MV-4-11 (cell line): ENCODE data around the gene WWOX.

Experiments
- DNase-seq: peaks from one replicate; lab custom pipeline; 2025; lab: John Stamatoyannopoulos, UW

Gene WWOX

GRCh38 chr16:78770353-78771091 lies 671.1 kb downstream of the WWOX start:
- DNase-seq: peak; percentile 36

- no peak for DNase-seq
Observed at GRCh38 chr16:78773291-78773702, 673.8 kb downstream of the WWOX start.

- DNase-seq: no peak
Observed at GRCh38 chr16:78773706-78774105, 674.3 kb downstream of the WWOX start.

- no peak for DNase-seq
Observed at GRCh38 chr16:78775161-78775561, 675.7 kb downstream of the WWOX start.

- DNase-seq: no peak
Observed at GRCh38 chr16:78778101-78779004, 678.9 kb downstream of the WWOX start.

- DNase-seq: no peak
Observed at GRCh38 chr16:78780808-78781207, 681.4 kb downstream of the WWOX start.

- no peak for DNase-seq
Observed at GRCh38 chr16:78782572-78782971, 683.1 kb downstream of the WWOX start.

- no peak for DNase-seq
Observed at GRCh38 chr16:78783570-78784079, 684.2 kb downstream of the WWOX start.

- no peak for DNase-seq
Observed at GRCh38 chr16:78784771-78785170, 685.3 kb downstream of the WWOX start.

GRCh38 chr16:78785218-78785617 lies 685.8 kb downstream of the WWOX start:
- DNase-seq: no peak

- no peak for DNase-seq
Observed at GRCh38 chr16:78786635-78787034, 687.2 kb downstream of the WWOX start.

GRCh38 chr16:78788276-78788675 lies 688.8 kb downstream of the WWOX start:
- no peak for DNase-seq

GRCh38 chr16:78788696-78789095 lies 689.2 kb downstream of the WWOX start:
- DNase-seq: no peak

GRCh38 chr16:78789561-78789960 lies 690.1 kb downstream of the WWOX start:
- no peak for DNase-seq

- DNase-seq: no peak
Observed at GRCh38 chr16:78791011-78791410, 691.6 kb downstream of the WWOX start.

GRCh38 chr16:78791926-78792325 lies 692.5 kb downstream of the WWOX start:
- no peak for DNase-seq

GRCh38 chr16:78792952-78793351 lies 693.5 kb downstream of the WWOX start:
- DNase-seq: no peak

GRCh38 chr16:78794581-78795250 lies 695.3 kb downstream of the WWOX start:
- no peak for DNase-seq

GRCh38 chr16:78795433-78795832 lies 696.0 kb downstream of the WWOX start:
- no peak for DNase-seq

- peak; percentile 56 for DNase-seq
Observed at GRCh38 chr16:78796221-78796866, 696.9 kb downstream of the WWOX start.

GRCh38 chr16:78799429-78799828 lies 700.0 kb downstream of the WWOX start:
- no peak for DNase-seq

- no peak for DNase-seq
Observed at GRCh38 chr16:78800523-78800922, 701.1 kb downstream of the WWOX start.
